ENCODE results near the gene ONECUT1. TPM values are rescaled to one million over a fixed set of nuclear protein-coding genes. Genes with fewer than 3 reads are reported as not detected.

Gene ONECUT1
- total RNA-seq, 2 donors from 2014 or later: 0.28 TPM; not detected in 1

DNA sequence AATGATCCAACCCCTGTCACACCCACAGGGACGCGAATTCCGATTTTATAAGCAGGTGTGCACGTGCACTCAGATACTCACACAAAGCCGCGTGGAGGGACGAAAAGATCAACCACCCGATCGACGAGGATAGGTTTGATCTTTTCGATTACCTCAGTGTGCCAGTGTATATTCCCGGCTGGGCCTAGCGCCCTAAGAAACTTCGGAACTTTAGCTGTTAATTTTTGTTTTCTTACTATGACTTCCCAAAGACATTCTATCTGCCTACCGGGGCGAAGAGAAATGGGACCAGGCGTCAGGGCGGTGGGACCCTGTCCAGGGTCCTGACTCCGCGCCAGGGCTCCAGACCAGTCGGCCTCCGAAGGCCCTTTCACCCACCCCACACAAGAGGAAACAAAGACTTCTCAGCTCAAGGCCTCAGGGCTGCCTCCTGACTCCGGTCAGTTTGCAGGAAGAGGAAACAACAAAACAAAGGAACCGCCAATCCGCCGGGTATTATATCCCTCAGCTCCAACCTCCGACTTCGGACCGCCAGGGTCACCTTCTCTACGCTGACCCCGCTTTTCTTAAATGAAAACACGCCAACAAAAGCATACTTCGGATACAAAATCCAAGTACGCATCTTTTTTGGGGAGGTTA lies 6.8 kb downstream of the ONECUT1 start:
- Histone ChIP-seq H3K4me1 (ENCODE audit: control insufficient read depth in 1 of 2, low read depth in 2 of 2) (peaks cover 12 to 52% of the 10 kb centered on the region in 2 donors), H3K27ac (no peak overlapping the region), H3K9me3 (no peaks in the 10 kb centered on the region), H3K27me3 (replicated peaks; ENCODE audit: insufficient read depth) (peaks cover 49% of the 10 kb centered on the region), H3K36me3 (no peaks in the 10 kb centered on the region), H3K4me3 (peak overlapping the region; percentile 38)
- ATAC-seq (ENCODE audit: insufficient number of reproducible peaks, low FRiP score, low read depth) (no peak), DNase-seq (ENCODE audit: low spot score) (no peak)
- TF ChIP-seq, protein P1, sequence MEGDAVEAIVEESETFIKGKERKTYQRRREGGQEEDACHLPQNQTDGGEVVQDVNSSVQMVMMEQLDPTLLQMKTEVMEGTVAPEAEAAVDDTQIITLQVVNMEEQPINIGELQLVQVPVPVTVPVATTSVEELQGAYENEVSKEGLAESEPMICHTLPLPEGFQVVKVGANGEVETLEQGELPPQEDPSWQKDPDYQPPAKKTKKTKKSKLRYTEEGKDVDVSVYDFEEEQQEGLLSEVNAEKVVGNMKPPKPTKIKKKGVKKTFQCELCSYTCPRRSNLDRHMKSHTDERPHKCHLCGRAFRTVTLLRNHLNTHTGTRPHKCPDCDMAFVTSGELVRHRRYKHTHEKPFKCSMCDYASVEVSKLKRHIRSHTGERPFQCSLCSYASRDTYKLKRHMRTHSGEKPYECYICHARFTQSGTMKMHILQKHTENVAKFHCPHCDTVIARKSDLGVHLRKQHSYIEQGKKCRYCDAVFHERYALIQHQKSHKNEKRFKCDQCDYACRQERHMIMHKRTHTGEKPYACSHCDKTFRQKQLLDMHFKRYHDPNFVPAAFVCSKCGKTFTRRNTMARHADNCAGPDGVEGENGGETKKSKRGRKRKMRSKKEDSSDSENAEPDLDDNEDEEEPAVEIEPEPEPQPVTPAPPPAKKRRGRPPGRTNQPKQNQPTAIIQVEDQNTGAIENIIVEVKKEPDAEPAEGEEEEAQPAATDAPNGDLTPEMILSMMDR (IDR thresholded peaks at IDR 0.05): no peak

GRCh38 chr15:52782514-52782913 lies 7.6 kb downstream of the ONECUT1 start:
- Histone ChIP-seq H3K27ac (no peak overlapping the region), H3K27me3 (replicated peaks; ENCODE audit: insufficient read depth) (peaks cover 43% of the 10 kb centered on the region), H3K4me3 (no peak overlapping the region), H3K36me3 (no peaks in the 10 kb centered on the region), H3K4me1 (ENCODE audit: control insufficient read depth in 1 of 2, low read depth in 2 of 2) (peaks cover 11 to 45% of the 10 kb centered on the region in 2 donors), H3K9me3 (no peaks in the 10 kb centered on the region)
- DNase-seq (ENCODE audit: low spot score) (no peak), ATAC-seq (ENCODE audit: insufficient number of reproducible peaks, low FRiP score, low read depth) (no peak)
- TF ChIP-seq, protein P1 (IDR thresholded peaks at IDR 0.05): no peak

GRCh38 chr15:52780172-52780980 lies 9.8 kb downstream of the ONECUT1 start:
- no peak for DNase-seq (ENCODE audit: low spot score)
- no peaks in the 10 kb centered on the region for H3K36me3 ChIP-seq
- ATAC-seq (ENCODE audit: insufficient number of reproducible peaks, low FRiP score, low read depth): no peak
- no peak overlapping the region for H3K27ac ChIP-seq
- peaks cover 24% of the 10 kb centered on the region for H3K27me3 ChIP-seq (replicated peaks; ENCODE audit: insufficient read depth)
- H3K4me1 ChIP-seq (ENCODE audit: control insufficient read depth in 1 of 2, low read depth in 2 of 2): peaks cover 6 to 27% of the 10 kb centered on the region in 2 donors
- H3K4me3 ChIP-seq: peak overlapping the region; percentile 45
- no peaks in the 10 kb centered on the region for H3K9me3 ChIP-seq
- TF ChIP-seq, protein P1 (IDR thresholded peaks at IDR 0.05): peak; percentile 61

DNA sequence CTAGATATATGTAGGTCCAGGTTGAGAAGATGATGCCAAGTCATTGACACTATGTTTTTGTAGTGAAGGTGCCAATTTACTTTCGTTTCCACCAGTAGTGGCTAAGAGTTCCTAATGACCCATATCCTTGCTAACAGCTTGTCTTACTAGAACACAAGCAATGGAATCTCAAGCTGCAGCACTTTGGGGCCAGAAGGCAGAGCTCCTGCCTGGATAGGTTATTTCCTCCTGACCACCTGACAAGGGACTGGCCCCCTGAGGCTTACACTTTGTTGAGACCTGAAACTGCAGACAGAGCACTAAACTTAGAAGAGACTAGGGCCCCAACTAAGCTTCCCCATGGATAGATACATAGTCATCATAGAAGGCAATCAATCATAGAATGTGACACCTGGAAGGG lies 11.7 kb downstream of the ONECUT1 start:
- DNase-seq (ENCODE audit: low spot score): no peak
- ATAC-seq (ENCODE audit: insufficient number of reproducible peaks, low FRiP score, low read depth): no peak
- H3K27ac ChIP-seq: no peak overlapping the region
- peaks cover under 1 to 8% of the 10 kb centered on the region in 2 donors for H3K4me1 ChIP-seq (ENCODE audit: control insufficient read depth in 1 of 2, low read depth in 2 of 2)
- TF ChIP-seq, protein P1 (IDR thresholded peaks at IDR 0.05): no peak
- H3K27me3 ChIP-seq (replicated peaks; ENCODE audit: insufficient read depth): peaks cover 6% of the 10 kb centered on the region
- H3K4me3 ChIP-seq: no peak overlapping the region
- H3K9me3 ChIP-seq: no peaks in the 10 kb centered on the region
- H3K36me3 ChIP-seq: no peaks in the 10 kb centered on the region

GRCh38 chr15:52772766-52773165 lies 17.4 kb downstream of the ONECUT1 start:
- H3K4me3 ChIP-seq: no peak overlapping the region
- ATAC-seq (ENCODE audit: insufficient number of reproducible peaks, low FRiP score, low read depth) (no peak), DNase-seq (ENCODE audit: low spot score) (no peak)
- TF ChIP-seq, protein P1 (IDR thresholded peaks at IDR 0.05): no peak
- H3K4me1 ChIP-seq (ENCODE audit: control insufficient read depth in 1 of 2, low read depth in 2 of 2): no peaks in the 10 kb centered on the region
- H3K36me3 ChIP-seq: no peaks in the 10 kb centered on the region
- H3K27ac ChIP-seq: no peak overlapping the region
- H3K27me3 ChIP-seq (replicated peaks; ENCODE audit: insufficient read depth): no peaks in the 10 kb centered on the region
- no peaks in the 10 kb centered on the region for H3K9me3 ChIP-seq

Data from thoracic aorta (tissue), 2 donors.